ENCODE data around the gene DGAT2.

The DGAT2 gene

DNA sequence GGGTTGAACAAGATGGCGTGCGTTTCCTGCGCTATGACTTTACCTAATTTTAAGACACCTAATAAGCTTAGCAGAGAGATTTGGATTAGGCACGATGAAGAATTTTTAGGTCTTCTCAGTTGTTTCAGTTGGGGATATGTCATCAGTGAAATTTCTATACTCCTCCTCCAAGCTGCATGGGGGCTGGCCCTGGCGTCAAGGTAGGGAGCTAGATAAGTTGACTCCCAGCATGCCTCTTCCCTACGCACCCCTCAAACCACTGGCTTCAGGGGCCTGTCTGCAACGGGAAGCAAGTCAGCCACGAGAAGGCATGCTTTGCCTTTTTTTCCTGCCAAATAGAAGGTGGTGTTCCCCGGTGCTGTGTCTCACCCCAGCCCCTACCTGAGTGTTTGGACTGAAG lies 13.3 kb downstream of the DGAT2 start:
- no peak for DNase-seq

DNA sequence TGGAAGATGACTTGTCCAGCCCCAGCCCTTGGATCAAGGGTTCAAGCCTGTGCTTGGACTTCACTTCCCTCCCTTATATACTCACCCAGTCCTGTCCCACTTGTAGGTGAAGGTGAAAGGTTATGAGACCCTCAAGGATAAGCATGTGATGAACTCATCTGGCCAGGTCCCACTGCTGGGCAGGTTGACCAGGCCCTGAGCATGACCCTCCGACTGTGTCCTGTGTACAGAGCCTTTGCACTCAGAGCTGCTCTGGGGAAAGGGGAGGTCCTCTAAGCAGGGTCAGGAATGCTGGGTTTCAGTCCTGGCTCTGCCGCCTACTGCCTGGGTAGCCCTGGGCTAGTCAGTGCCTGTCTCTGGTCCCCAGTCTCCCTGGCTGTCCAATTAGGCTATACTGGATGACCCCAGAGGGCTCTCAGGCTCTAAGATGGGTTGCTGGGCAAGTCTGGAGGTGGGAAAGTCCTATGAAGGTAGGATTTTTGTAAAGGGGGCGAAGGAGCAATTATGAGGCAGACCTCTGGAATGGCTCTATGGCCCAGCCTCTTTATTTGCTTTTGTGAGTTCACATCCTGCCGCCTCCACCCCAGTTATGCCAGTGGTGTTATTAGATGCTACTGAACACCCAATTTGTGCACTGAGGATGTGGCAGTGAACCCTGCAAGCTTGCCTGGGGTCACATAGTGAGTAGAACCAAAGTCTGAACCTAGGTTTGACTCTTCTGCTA lies 14.1 kb downstream of the DGAT2 start:
- no peak for DNase-seq

DNA sequence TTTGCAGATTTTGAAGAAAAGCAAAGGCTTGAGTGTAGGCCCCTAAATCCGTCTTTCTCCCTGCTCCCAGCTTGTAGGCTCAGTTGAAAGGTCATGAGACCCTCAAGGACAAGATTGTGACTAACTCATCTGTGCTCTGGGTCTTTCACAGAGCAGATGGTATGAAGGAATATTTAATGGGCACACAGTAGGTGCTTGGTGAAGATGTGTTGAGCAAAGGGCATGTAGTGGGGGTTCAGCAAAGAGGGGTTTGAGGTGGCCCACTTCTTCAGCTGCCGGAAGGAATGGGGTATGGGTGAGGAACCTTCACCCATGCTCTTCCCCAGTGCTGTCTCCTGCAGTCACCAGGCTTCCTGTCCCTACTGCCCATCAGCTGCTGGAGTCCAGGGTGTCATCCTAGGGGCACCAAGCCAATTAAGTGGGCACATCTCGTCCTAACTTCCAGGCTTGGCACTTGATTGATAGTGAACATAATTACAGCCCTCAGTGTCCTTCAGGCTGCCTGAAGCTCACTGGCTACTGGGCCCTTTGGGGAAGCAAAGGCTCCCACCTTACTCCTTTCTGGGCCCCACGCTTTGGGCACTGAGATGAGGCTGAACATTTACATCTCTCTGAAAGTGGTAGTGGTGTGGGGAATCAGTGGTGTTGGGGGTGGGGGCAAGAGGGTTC lies 15.0 kb downstream of the DGAT2 start:
- DNase-seq: no peak

DNA sequence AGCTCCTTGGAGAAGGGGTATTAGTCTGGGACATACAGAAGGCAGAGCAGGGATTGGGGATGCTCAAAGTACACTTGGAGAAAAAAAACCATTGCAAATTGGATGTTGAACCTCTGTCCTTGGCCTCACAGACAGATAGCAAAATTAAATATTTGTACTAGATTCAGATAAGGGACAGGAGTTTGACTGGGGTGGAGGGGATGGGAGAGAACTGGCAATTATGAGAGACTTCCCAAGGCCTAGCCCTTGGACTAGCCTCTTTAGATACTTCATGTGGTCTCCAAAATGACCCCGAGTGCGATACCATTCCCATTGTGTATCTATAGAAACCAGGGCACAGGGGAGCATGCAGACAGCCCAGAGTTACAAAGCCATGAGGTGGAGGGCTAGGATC lies 15.5 kb downstream of the DGAT2 start:
- no peak for DNase-seq

DNA sequence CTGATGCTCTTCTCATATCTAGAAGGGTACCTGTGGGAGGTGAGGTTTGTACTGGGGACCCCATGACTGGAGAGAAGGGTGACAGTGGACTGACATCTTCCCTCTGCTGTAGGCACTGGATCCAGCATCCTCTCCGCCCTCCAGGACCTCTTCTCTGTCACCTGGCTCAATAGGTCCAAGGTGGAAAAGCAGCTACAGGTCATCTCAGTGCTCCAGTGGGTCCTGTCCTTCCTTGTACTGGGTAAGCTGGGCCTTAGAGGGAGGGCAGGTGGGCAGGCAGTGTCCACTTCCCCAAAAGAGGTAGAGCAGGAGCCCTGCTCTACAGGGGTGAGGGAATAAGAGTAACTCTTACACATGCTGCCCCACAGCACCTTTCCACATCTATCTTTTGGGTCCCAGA lies 15.9 kb downstream of the DGAT2 start:
- no peak for DNase-seq

DNA sequence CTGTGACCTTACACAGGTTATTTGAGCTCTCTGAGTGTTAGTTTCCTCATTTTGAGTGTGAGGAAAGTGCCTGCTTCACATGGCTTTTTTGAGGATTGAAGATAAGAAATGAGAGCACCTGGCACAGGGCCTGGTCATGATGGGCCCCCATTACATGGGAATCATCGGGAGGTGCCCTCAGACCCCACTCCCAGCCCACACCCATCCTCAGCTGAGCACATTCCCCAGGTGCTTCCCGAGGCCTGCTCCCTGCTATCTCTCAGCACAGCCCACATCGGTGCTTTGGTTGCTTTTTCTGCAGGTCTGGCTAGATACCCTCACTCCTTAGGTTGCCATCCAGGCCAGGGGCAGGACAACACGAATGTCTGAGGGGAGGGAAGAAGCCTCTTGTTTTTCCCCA lies 16.6 kb downstream of the DGAT2 start:
- DNase-seq: no peak

DNA sequence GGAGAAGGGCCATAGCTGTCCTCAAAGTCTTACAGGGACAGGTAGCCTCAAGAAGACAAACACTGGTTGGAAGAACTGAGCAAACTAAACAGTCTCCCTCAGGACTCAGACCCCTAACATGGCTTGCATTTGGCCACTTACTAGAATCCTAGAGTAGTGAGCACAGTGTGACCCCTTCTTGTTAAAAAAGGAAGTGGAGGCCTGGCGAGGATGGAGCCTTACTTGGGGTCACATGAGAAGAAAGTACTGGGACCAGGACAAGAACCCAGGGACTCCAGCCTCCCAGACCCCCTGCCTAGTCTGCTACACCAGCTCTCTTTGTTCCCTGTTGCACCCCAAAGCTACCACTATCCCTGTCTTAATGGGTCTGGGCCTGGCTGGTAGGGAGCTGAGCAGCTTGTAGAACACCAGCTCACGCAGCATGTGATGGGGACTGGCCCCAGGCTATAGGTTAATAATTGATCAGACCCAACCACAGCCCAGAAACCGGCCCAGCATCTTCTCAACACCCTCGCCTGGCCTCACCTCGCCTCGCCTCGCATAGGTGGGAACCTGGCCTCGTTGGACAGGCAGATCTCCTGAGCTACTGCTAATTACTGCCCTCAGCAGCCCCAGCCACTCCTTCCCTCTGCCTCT lies 17.6 kb downstream of the DGAT2 start:
- no peak for DNase-seq

DNA sequence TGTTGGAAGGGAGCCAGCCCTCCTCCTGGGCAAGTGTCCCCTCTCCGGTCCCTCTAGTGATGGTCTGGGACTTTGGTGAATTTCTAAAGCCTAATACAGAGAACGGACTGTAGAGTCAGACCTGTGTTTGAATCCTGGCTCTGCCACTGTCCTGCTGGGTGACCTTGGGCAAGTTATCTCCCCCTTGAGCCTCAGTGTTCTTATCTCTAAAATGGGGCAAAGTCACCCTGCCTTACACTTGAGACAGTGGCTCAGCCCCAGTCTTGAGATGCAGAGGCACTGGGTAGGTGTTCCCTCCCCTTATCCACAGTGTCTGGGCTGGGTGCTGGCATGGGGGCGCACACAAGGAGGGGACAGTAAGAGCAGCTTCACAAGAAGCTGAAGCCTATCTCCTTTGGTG lies 20.9 kb downstream of the DGAT2 start:
- no peak for DNase-seq

DNA sequence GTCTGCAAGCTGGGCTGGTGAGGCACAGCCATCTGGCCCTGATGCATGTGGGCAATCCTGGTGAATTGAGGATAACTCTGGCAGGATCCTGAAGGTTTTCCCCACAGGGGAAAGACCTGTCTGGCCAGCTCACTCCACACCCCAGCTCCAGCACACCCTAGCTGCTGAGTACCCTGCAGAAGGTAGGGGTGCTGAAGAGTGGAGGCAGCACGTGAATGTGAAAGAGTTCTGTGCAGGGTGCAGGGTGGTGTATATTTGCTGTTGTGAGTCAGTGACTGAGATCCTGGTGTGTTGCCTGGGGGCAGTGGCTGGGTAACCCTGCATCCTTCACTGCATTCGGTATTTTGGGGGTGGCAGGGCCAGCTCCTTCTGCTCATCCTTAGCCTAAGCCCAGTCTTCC lies 22.4 kb downstream of the DGAT2 start:
- DNase-seq: no peak

DNA sequence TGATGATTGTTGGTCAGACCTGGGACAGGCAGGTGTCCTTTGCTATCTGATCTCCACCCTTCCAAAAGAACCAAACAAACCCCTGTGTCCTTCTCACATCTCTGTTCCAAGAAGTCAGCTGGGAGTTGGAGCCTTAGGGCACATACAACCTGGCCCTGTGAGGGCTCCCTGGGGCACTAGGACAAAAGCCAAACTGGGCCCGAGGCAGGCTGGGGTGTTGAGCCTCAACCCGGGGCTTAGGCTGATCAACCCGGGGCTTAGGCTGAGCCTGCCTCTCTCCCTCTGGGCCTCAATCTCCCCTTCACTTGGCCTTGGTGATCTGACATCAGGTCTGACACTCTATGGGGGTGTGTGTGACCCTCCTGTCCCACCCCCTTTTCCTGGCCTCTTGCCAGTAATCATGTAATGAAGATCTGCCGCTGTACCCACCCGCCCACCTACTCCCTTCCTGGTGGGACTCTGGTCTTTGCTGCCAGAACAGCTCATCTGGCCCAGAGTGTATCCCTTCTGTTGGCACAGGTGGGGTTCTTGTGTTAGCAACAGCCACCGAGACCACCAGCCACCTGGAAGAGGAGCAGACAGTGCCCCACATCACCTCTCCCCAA lies 23.7 kb downstream of the DGAT2 start:
- DNase-seq: no peak

DNA sequence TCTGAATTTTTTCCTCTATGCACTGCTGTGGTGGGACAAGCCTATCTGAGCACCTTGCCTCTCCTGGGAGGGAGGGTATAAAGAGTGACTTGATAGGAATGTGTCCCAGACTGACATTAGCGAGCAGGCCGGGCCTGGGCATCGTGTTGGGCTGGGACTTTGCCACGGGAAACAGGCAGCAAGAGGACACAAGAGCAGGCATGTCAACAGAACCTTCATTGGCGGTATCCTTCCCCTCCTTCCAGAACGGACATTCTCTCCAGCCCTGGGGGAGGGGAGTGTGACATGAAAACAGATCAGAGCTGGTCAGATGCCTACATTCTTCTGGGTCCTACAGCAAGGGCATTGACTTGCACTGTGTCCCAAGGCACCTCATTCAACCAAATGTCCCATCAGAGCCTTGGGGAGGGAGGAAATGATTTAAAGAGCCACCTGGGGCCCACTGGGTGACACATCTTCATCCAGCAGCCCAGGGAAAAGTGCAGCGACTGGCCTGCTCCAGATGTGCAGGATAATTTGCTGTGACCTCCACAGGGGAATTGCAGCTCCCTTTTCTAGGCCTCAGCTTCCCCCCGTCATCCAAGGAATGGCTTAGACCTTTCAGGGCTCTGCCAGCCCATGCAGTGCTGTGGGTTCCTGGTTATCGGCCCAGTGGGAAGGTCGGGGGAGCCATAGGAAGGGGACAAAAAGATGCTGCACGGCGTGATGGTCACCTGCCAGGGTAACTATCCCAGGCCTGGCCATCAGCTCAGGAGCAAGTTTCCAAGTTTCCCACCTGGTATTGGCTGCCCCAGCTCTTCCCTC lies 24.6 kb downstream of the DGAT2 start:
- no peak for DNase-seq

DNA sequence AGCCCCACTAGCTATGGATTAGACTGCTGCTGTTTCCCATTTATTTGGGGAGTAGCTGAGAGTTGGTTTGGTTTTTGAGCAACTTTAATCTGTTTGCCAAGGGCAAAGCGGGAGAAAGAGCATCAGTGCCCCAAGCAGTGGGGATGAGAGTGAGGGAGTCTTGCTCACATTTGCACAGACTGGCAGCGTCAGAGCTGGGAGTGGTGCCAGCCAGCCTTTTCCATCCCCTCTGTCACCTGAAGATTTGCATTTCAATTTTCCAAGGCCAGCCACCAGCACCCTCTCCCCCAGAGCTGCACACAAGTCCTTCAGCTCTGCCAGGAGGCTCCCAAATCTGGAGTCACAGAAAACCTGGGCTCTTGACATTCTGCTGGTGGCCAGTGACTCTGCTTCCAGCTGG lies 25.4 kb downstream of the DGAT2 start:
- no peak for DNase-seq

DNA sequence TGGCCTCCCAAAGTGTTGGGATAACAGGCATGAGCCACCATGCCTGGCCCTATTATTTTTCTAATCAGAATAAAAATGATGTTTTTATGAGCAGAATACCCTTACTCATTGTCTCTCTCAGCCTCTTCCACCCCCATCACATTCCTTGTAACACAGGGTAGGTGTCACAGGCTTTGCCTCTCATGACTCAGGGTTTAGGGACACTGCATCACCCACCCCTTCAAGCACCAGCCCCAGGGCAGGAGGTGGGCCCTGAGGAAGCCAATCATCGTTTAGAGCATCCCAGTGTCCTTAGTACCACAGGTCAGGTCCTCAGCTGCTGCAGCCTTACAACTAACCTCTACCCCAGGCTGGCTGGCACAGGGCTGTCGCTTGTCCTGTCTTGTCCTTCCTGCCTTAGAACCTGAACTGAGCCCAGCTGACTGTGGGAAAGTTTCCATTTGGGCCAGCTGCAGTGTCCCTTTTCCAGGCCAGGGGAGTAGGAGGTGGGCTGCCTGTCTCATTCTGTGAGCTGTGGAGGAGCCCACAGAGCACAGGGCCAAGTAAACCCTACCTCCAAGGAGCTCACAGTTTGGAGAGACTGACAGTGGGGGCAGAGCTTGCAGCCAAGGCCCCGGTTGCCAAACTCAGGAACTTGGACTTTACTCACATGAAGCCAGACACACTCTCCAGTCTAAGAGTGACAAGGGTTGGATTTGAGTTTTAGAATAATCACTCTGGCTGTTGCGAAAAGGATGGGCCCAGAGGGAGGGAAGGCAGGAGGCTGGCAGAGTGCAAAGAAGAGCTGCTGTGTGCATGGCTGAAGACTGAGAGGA lies 26.9 kb downstream of the DGAT2 start:
- no peak for DNase-seq

DNA sequence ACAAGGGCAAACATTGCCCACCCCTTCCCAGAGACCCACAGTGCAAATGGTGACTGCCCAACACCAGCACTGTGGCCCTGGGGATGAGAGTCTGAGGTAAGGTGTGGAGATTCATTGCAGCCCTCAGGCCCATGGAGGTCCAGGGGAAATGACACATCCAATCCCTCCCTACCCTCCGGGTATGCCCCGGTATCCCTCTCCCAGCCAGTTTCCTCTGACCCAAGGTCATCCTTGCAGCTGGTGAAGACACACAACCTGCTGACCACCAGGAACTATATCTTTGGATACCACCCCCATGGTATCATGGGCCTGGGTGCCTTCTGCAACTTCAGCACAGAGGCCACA lies 27.5 kb downstream of the DGAT2 start:
- no peak for DNase-seq

DNA sequence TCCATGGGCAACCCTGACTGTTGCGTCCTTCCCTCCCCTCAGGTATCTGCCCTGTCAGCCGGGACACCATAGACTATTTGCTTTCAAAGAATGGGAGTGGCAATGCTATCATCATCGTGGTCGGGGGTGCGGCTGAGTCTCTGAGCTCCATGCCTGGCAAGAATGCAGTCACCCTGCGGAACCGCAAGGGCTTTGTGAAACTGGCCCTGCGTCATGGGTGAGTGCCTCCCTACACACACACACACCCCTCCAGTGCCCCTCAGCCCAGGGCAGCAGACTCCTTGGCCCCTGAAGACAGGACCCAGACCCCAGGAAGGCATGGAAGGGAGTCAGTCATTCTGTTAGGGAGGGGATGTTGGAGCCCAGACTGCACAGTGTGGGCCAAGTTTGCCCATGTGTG lies 28.5 kb downstream of the DGAT2 start:
- DNase-seq: no peak

DNA sequence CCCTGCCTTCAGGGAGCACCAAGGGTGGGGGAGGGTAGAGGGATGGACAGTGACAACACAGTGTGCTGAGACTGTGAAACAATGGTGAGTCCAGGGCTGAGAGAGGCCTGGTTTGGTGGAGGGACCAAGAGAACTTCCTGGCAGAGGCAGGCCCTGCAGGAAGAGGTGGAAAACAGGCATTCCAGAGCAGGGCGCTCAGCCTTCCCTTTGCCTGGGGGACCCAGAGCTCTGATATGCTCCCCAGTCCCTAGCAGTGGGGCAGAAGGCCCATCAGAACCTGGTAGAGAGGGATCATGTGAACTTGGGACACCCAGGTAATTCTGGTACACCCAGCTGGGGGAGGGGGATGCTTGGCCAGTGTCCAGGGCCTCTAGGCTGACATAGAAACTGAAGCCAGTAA lies 29.2 kb downstream of the DGAT2 start:
- no peak for DNase-seq

DNA sequence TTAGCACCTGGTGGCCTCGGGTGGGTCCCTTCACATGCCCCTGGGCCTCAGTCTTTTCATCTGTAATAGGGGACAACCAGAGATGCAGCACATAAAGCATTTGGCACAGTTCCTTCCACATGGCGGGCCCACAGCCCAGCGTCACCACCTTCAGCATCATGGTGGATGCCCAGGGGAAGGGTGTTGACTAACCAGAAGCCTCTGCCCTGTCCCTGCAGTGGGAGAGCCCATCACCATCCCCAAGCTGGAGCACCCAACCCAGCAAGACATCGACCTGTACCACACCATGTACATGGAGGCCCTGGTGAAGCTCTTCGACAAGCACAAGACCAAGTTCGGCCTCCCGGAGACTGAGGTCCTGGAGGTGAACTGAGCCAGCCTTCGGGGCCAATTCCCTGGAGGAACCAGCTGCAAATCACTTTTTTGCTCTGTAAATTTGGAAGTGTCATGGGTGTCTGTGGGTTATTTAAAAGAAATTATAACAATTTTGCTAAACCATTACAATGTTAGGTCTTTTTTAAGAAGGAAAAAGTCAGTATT lies 31.6 kb downstream of the DGAT2 start:
- no peak for DNase-seq

DNA sequence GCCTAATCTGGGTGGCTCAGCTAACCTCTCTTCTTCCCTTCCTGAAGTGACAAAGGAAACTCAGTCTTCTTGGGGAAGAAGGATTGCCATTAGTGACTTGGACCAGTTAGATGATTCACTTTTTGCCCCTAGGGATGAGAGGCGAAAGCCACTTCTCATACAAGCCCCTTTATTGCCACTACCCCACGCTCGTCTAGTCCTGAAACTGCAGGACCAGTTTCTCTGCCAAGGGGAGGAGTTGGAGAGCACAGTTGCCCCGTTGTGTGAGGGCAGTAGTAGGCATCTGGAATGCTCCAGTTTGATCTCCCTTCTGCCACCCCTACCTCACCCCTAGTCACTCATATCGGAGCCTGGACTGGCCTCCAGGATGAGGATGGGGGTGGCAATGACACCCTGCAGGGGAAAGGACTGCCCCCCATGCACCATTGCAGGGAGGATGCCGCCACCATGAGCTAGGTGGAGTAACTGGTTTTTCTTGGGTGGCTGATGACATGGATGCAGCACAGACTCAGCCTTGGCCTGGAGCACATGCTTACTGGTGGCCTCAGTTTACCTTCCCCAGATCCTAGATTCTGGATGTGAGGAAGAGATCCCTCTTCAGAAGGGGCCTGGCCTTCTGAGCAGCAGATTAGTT lies 32.3 kb downstream of the DGAT2 start:
- DNase-seq: no peak

DNA sequence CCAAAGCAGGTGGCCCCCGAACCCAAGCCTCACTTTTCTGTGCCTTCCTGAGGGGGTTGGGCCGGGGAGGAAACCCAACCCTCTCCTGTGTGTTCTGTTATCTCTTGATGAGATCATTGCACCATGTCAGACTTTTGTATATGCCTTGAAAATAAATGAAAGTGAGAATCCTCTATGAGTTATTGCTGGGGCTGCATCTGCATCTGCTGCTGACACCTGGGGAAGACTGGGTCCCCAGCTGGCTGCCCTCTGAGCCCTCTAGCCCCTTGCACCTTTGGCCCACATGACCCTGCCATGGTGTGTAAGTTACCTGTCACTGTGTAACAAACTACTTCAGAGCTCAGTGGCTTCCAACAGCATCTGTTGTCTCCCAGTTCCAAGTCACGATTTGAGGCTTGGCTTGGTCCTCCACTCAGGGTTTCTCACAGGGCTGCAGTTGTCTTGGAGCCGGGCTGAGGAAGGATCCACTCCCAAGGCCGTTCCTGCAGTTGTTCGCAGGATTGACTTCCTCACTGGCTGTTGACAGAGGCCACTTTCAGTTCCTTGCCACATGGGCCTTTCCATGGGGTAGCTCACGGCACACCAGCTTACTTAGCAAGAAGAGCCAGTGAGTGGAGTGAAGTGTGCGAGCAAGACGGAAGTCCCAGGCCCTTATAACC lies 32.9 kb downstream of the DGAT2 start:
- no peak for DNase-seq

DNA sequence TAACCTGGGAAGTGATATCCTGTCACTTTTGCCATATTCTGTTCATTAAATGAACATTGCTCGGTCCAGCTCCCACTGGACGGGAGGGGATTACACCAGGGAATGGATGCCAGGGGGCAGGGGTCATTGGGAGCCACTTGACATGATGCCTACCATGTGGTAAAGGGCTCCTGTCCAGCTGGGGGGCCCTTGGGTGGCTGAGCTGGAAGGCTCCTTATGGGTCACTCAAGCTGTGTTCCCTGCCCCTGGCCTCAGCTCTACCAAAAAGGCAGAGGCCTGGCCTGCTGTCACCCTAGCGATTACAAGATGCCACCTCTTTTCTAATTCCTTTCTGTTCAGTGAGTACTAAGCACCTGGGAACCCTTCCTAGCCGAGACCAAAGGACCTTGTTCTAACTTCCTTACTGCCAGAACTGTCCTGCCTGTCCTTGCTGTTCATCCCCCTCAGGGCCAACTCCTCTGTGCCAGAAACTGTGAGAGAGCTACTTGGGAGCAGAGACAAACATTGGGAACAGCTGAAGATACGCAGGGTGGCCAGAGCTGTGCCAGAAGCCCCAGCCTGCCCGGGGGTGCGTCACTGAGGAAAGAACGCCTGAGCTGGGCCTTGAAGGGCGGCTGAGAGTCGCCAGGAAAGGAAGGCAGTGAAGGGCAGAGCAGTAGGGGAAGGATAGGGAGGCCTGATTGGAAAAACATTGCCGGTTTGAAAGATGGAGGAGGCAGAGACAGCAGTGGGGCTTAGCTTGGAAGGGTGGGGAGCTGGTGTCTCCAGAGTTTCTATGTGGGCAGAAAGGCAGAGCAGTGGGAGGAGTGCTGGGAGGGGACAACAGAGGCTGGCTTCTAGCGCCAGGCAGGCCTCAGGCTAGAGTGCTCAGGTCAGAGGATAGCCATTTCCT lies 33.7 kb downstream of the DGAT2 start:
- no peak for DNase-seq
